Stomach (tissue), 4 donors: ENCODE data around the gene JPH3.

Source experiments
- CTCF ChIP-seq, 7 experiments: fragments of 450-650 bp in 4 of 7; fragments of 200-600 bp in 3 of 7; sonication (generic) in 3 of 7; IDR thresholded peaks; one replicate each; pipeline ENCODE4 v1.5.1; 2016 to 2019; ENCODE audit warnings: antibody characterized with exemption in 7 of 7, control low read depth in 2 of 7, mild to moderate bottlenecking in 1 of 7
- EP300 ChIP-seq: sonication (generic); formaldehyde crosslinking; IDR thresholded peaks from one replicate; pipeline ENCODE4 v1.6.1; 2017; ENCODE audit warnings: antibody characterized with exemption
- POLR2A ChIP-seq, 4 donors: fragments of 450-650 bp; IDR thresholded peaks; one replicate each; pipeline ENCODE4 v1.6.1; 2016; ENCODE audit warnings: antibody characterized with exemption in 4 of 4, control low read depth in 2 of 4, mild to moderate bottlenecking in 1 of 4, moderate library complexity in 1 of 4

- TF ChIP-seq CTCF (IDR thresholded peaks at IDR 0.05) (no peak), POLR2A (IDR thresholded peaks at IDR 0.05) (no peak), EP300 (no peak)
Observed at GRCh38 chr16:87611456-87611855, 9.1 kb downstream of the JPH3 start.
